Measurements from ENCODE around the gene DOCK4. TPM values are rescaled to one million over a fixed set of nuclear protein-coding genes. Genes with fewer than 3 reads are reported as not detected.

The DOCK4 gene
- total and polyA plus RNA-seq, 2 of the 8 experiments (the other 6 are each of a cell fraction or from before 2014, with no cell fraction given), result 5.1 to 23.6 TPM

DNA sequence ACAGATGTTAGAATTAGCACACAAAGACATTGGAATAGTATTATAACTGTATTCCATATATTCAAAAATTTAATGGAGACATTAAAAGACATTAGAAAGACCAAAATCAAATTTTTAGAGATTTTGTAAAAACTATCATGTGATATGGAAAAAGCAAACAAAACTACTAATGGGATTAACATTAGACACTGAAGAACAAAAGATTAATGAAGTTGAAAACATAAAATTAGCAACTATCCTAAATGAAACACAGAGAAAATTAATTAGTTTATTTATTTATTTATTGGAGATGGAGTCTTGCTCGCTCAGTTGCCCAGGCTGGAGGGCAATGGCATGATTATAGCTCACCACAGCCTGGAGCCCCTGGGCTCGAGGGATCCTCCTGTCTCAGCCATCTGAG is 158.8 kb downstream of the DOCK4 start:
- CTCF ChIA-PET (ENCODE audit: partially characterized antibody), result interaction anchor here (1.2 kb wide), 1 partner anchor 284 kb away, joined by 3 read pairs; no protein-coding TSS in a partner anchor
- no peak overlapping the region for H2BK20ac ChIP-seq (ENCODE audit: low read length)
- H3K36me3 ChIP-seq (ENCODE audit: control insufficient read depth in 2 of 4, insufficient read depth in 4 of 4, low read length in 3 of 4), result no peaks in the 10 kb centered on the region
- H3K9ac ChIP-seq (replicated peaks in 1 of 4; ENCODE audit: extremely low read depth in 1 of 4, low read depth in 3 of 4, low read length in 3 of 4), result no peak overlapping the region
- 0 out of 4 replicates have a peak, but pooled peaks cover 0 to 4% of the 10 kb centered on the region in 2 experiments for H3K79me2 ChIP-seq (ENCODE audit: control insufficient read depth in 1 of 2, insufficient read depth in 2 of 2, low read length in 2 of 2)
- H3K56ac ChIP-seq (replicated peaks; ENCODE audit: insufficient read length, low read depth, low read length), result no peak overlapping the region
- H3K4me1 ChIP-seq (replicated peaks in 1 of 4; ENCODE audit: control insufficient read depth in 3 of 4, insufficient read depth in 4 of 4, low read length in 3 of 4), result no peaks in the 10 kb centered on the region
- no peak overlapping the region for H3K27ac ChIP-seq (ENCODE audit: low read depth, low read length)
- H2AK5ac ChIP-seq (ENCODE audit: low read depth, low read length), result no peak overlapping the region
- no peaks in the 10 kb centered on the region for H4K20me1 ChIP-seq (replicated peaks in 1 of 2; ENCODE audit: control insufficient read depth in 1 of 2, insufficient read depth in 2 of 2, low read length in 2 of 2)
- H4K5ac ChIP-seq (ENCODE audit: insufficient read length, low read depth, low read length), result no peak overlapping the region
- no peak overlapping the region for H2AFZ ChIP-seq (ENCODE audit: low read length)
- no peaks in the 10 kb centered on the region for H3K27me3 ChIP-seq (replicated peaks in 1 of 4; ENCODE audit: control insufficient read depth in 3 of 4, extremely low read depth in 1 of 4, insufficient read depth in 3 of 4, low read length in 3 of 4)
- H3K4me2 ChIP-seq (ENCODE audit: insufficient read depth in 1 of 2, low read depth in 2 of 2, low read length in 2 of 2), result no peak overlapping the region
- no peak overlapping the region for H2BK12ac ChIP-seq (ENCODE audit: low read depth, low read length)
- POLR2A ChIA-PET (ENCODE audit: partially characterized antibody), result no interaction called here
- TF ChIP-seq SP2 (IDR thresholded peaks at IDR 0.05; ENCODE audit: low read length) (no peak), RFX5 (IDR thresholded peaks at IDR 0.05; ENCODE audit: borderline replicate concordance, low read depth, low read length) (no peak), TAF7 (optimal IDR thresholded peaks at IDR 0.05; ENCODE audit: borderline replicate concordance, low read depth, low read length) (no peak), HDAC6 (IDR thresholded peaks at IDR 0.05; ENCODE audit: low read depth, low read length) (no peak), SIRT6 (IDR thresholded peaks at IDR 0.05; ENCODE audit: low read length) (no peak), CREB1 (IDR thresholded peaks at IDR 0.05) (no peak), KDM4A (IDR thresholded peaks at IDR 0.05; ENCODE audit: low read depth, low read length, severe bottlenecking) (no peak), ASH2L (IDR thresholded peaks at IDR 0.05; ENCODE audit: low read length) (no peak), SRF (IDR thresholded peaks at IDR 0.05; ENCODE audit: low read depth, low read length) (no peak), NANOG (IDR thresholded peaks at IDR 0.05; ENCODE audit: insufficient read depth, low read depth, low read length, poor library complexity, severe bottlenecking) (no peak)
- TF ChIP-seq, protein P1, sequence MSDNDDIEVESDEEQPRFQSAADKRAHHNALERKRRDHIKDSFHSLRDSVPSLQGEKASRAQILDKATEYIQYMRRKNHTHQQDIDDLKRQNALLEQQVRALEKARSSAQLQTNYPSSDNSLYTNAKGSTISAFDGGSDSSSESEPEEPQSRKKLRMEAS (IDR thresholded peaks at IDR 0.05), result no peak
- H3K4me3 ChIP-seq (ENCODE audit: extremely low read depth in 1 of 4, insufficient read depth in 2 of 4, low read depth in 3 of 4, low read length in 4 of 4), result no peak overlapping the region
- no peak overlapping the region for H2BK5ac ChIP-seq (ENCODE audit: low read depth, low read length)
- H3K23me2 ChIP-seq (ENCODE audit: low read depth, low read length), result no peaks in the 10 kb centered on the region
- H3K4ac ChIP-seq (replicated peaks; ENCODE audit: insufficient read length, low read depth, low read length), result no peak overlapping the region
- DNase-seq (ENCODE audit: low read depth in 1 of 2, low spot score in 2 of 2), result no peak
- H3K9me3 ChIP-seq (ENCODE audit: insufficient read depth in 2 of 2, low read depth in 1 of 2, low read length in 1 of 2), result 0 out of 4 replicates have a peak, but pooled peaks cover 0 to 3% of the 10 kb centered on the region in 2 experiments
- no peak overlapping the region for H4K8ac ChIP-seq (ENCODE audit: extremely low read depth, insufficient read depth, low read length)
- no peak for FAIRE-seq
- H3K23ac ChIP-seq (ENCODE audit: insufficient read length), result no peak overlapping the region
- H3K18ac ChIP-seq (ENCODE audit: extremely low read depth, low read length), result no peak overlapping the region
- H2BK15ac ChIP-seq (ENCODE audit: low read length), result no peak overlapping the region
- no peak overlapping the region for H2BK120ac ChIP-seq (replicated peaks; ENCODE audit: low read depth, low read length)
- no peak overlapping the region for H3K14ac ChIP-seq (ENCODE audit: insufficient read length)
- no peak overlapping the region for H4K91ac ChIP-seq (replicated peaks; ENCODE audit: insufficient read length, low read length)
- H3K79me1 ChIP-seq (ENCODE audit: low read depth, low read length), result no peaks in the 10 kb centered on the region
- 97% methylated on average over 2 of the region's 2 CpGs; no CpG with 5 or more reads in 1 of the 2 experiments for WGBS, 2 experiments (ENCODE audit: extremely low coverage in 1 of 2, insufficient coverage in 1 of 2, insufficient read length in 1 of 2, insufficient replicate concordance in 2 of 2, low coverage in 1 of 2, low lambda C conversion rate in 2 of 2, missing lambda C conversion rate in 1 of 2)

Data from H1 (cell line).